GM18526 (cell line): ENCODE results near the gene KRTCAP2.

Experiments
- POLR2A ChIP-seq: IDR thresholded peaks from 3 replicates; pipeline ENCODE4 v1.6.1; 2011; ENCODE audit not compliant: insufficient read length; ENCODE audit errors: extremely low read depth

KRTCAP2 gene

GRCh38 chr1:155200920-155201319 is 27.8 kb upstream of the KRTCAP2 start:
- no peak for TF ChIP-seq POLR2A

- TF ChIP-seq POLR2A: no peak
Observed at GRCh38 chr1:155199792-155200191, 26.7 kb upstream of the KRTCAP2 start.

- TF ChIP-seq POLR2A: no peak
Observed at GRCh38 chr1:155198547-155198906, 25.4 kb upstream of the KRTCAP2 start.

GRCh38 chr1:155197901-155198546 is 24.9 kb upstream of the KRTCAP2 start:
- no peak for TF ChIP-seq POLR2A

- no peak for TF ChIP-seq POLR2A
Observed at GRCh38 chr1:155196893-155197638, 24.0 kb upstream of the KRTCAP2 start.

- TF ChIP-seq POLR2A: no peak
Observed at GRCh38 chr1:155196103-155196892, 23.2 kb upstream of the KRTCAP2 start.

- no peak for TF ChIP-seq POLR2A
Observed at GRCh38 chr1:155195201-155196102, 22.3 kb upstream of the KRTCAP2 start.

- TF ChIP-seq POLR2A: peak; percentile 32
Observed at GRCh38 chr1:155193275-155193990, 20.3 kb upstream of the KRTCAP2 start.

GRCh38 chr1:155192346-155193274 is 19.5 kb upstream of the KRTCAP2 start:
- no peak for TF ChIP-seq POLR2A

GRCh38 chr1:155191904-155192303 is 18.8 kb upstream of the KRTCAP2 start:
- TF ChIP-seq POLR2A: no peak

GRCh38 chr1:155188268-155188667 is 15.2 kb upstream of the KRTCAP2 start:
- TF ChIP-seq POLR2A: no peak

- TF ChIP-seq POLR2A: no peak
Observed at GRCh38 chr1:155187456-155187891, 14.4 kb upstream of the KRTCAP2 start.

GRCh38 chr1:155186794-155187455 is 13.8 kb upstream of the KRTCAP2 start:
- no peak for TF ChIP-seq POLR2A
